Ishikawa (cell line): ENCODE results near the gene OR5B2.

Experiments used
- CEBPB ChIP-seq: IDR thresholded peaks from 2 replicates; pipeline ENCODE4 v1.6.1; 2012
- CREB1 ChIP-seq: IDR thresholded peaks from 2 replicates; pipeline ENCODE4 v1.6.1; 2012; ENCODE audit warnings: low read depth
- EGR1 ChIP-seq: IDR thresholded peaks from 2 replicates; pipeline ENCODE4 v1.6.1; 2012
- EP300 ChIP-seq: IDR thresholded peaks from 2 replicates; pipeline ENCODE4 v1.6.1; 2012; ENCODE audit warnings: borderline replicate concordance
- FOXM1 ChIP-seq: IDR thresholded peaks from 2 replicates; pipeline ENCODE4 v1.6.1; 2012; ENCODE audit warnings: low read depth, borderline replicate concordance
- NFIC ChIP-seq: IDR thresholded peaks from 2 replicates; pipeline ENCODE4 v1.6.1; 2012
- RAD21 ChIP-seq: IDR thresholded peaks from 2 replicates; pipeline ENCODE4 v1.6.1; 2012; ENCODE audit warnings: low read depth
- TAF1 ChIP-seq: IDR thresholded peaks from 2 replicates; pipeline ENCODE4 v1.6.1; 2012; ENCODE audit warnings: low read depth, mild to moderate bottlenecking
- TCF12 ChIP-seq: IDR thresholded peaks from 2 replicates; pipeline ENCODE4 v1.6.1; 2012; ENCODE audit warnings: low read depth
- TEAD4 ChIP-seq: IDR thresholded peaks from 2 replicates; pipeline ENCODE4 v1.6.1; 2012
- YY1 ChIP-seq: IDR thresholded peaks from 2 replicates; pipeline ENCODE4 v1.6.1; 2012; ENCODE audit warnings: low read depth
- ZBTB7A ChIP-seq: IDR thresholded peaks from 2 replicates; pipeline ENCODE4 v1.6.1; 2012; ENCODE audit warnings: low read depth
- TF ChIP-seq, protein P1 (sequence below): IDR thresholded peaks from 2 replicates; pipeline ENCODE4 v1.6.1; 2012; ENCODE audit warnings: low read depth, mild to moderate bottlenecking
- TF ChIP-seq, protein P2 (sequence below): IDR thresholded peaks from 2 replicates; pipeline ENCODE4 v1.6.1; 2012
- TF ChIP-seq, protein P3 (sequence below): IDR thresholded peaks from 2 replicates; pipeline ENCODE4 v1.6.1; 2012

The OR5B2 gene

DNA sequence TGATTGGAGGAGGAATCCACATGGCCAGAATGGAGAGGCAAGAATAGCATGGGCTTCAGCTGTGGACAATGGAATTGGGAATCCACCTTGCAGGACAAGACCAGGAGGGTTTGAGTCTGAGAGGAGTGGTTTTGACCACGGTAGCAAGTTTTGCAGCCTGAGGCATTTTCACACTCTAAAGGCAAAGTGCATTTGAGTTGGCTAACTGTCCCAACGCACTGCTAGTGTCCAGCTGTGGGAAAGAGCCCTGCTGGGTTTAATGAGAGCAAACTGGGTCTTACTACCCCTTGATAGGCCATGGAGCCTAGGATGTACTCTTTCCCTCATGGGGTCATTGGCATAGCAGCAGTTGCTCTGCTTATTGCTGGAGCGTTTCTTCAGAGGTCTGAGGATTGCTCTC, at the start of gene OR5B2:
OR5B2 (minus strand) TSS at position 101 of the 400 bp plus-strand sequence. CDS start 4,860 bp downstream, outside the sequence.
- TF ChIP-seq CEBPB (no peak), CREB1 (no peak), RAD21 (no peak), EP300 (no peak), ZBTB7A (no peak), TCF12 (no peak), EGR1 (no peak), NFIC (no peak), TEAD4 (no peak), FOXM1 (no peak), TAF1 (no peak), YY1 (no peak)
- TF ChIP-seq, protein P1, sequence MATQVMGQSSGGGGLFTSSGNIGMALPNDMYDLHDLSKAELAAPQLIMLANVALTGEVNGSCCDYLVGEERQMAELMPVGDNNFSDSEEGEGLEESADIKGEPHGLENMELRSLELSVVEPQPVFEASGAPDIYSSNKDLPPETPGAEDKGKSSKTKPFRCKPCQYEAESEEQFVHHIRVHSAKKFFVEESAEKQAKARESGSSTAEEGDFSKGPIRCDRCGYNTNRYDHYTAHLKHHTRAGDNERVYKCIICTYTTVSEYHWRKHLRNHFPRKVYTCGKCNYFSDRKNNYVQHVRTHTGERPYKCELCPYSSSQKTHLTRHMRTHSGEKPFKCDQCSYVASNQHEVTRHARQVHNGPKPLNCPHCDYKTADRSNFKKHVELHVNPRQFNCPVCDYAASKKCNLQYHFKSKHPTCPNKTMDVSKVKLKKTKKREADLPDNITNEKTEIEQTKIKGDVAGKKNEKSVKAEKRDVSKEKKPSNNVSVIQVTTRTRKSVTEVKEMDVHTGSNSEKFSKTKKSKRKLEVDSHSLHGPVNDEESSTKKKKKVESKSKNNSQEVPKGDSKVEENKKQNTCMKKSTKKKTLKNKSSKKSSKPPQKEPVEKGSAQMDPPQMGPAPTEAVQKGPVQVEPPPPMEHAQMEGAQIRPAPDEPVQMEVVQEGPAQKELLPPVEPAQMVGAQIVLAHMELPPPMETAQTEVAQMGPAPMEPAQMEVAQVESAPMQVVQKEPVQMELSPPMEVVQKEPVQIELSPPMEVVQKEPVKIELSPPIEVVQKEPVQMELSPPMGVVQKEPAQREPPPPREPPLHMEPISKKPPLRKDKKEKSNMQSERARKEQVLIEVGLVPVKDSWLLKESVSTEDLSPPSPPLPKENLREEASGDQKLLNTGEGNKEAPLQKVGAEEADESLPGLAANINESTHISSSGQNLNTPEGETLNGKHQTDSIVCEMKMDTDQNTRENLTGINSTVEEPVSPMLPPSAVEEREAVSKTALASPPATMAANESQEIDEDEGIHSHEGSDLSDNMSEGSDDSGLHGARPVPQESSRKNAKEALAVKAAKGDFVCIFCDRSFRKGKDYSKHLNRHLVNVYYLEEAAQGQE: no peak
- TF ChIP-seq, protein P2, sequence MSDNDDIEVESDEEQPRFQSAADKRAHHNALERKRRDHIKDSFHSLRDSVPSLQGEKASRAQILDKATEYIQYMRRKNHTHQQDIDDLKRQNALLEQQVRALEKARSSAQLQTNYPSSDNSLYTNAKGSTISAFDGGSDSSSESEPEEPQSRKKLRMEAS: no peak
- TF ChIP-seq, protein P3, sequence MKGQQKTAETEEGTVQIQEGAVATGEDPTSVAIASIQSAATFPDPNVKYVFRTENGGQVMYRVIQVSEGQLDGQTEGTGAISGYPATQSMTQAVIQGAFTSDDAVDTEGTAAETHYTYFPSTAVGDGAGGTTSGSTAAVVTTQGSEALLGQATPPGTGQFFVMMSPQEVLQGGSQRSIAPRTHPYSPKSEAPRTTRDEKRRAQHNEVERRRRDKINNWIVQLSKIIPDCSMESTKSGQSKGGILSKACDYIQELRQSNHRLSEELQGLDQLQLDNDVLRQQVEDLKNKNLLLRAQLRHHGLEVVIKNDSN: no peak

DNA sequence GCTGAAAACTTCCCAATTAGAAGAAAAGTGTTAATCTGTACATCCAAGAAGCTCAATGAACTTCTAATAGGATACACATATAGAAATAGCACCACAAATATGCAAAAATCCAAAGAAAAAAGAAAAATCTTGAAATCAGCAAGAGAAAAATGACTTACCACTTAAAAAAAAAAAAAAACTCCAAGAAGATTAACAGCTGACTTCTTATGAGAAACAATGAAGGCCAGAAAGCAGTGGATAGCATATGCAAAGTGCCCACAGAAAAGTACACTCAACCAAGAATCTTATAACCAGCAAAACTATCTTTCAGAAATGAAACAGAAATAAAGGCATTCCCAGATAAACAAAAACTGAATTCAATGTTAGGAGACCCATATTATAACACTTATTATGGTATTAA, 44.0 kb upstream of the OR5B2 start:
- TF ChIP-seq RAD21: no peak
- no peak for TF ChIP-seq ZBTB7A
- TF ChIP-seq TAF1: no peak
- TF ChIP-seq CEBPB: no peak
- no peak for TF ChIP-seq YY1
- TF ChIP-seq TCF12: no peak
- no peak for TF ChIP-seq NFIC
- no peak for TF ChIP-seq EGR1
- TF ChIP-seq, protein P2: no peak
- TF ChIP-seq, protein P3: no peak
- TF ChIP-seq EP300: no peak
- no peak for TF ChIP-seq FOXM1
- TF ChIP-seq, protein P1: no peak
- TF ChIP-seq TEAD4: no peak
- no peak for TF ChIP-seq CREB1

DNA sequence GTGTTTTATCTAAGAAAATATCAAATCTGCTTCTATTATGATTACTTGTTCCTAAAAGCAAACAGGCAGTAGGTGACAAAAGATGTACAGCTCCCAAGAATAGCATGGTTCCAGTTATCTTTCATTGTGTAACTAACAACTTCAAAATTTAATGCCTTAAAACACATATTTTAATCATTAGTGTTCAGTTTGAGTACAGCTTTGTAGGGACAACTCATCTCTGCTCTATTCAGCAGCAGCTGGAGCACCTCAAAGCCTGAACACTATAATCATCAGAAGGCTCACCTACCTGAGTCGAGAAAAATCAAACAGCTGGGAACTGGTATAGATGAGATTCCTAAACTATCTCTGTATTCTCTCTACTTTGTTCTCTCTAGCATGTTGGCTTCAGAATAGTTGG, 38.4 kb upstream of the OR5B2 start:
- TF ChIP-seq YY1 (no peak), TAF1 (no peak), CREB1 (no peak), EP300 (no peak), NFIC (no peak), FOXM1 (no peak), TEAD4 (no peak), EGR1 (no peak), CEBPB (no peak), RAD21 (no peak), TCF12 (no peak), ZBTB7A (no peak)
- TF ChIP-seq, protein P1: no peak
- TF ChIP-seq, protein P3: no peak
- TF ChIP-seq, protein P2: no peak
